ENCODE data around the gene SLC25A12. TPM values are rescaled to one million over a fixed set of nuclear protein-coding genes. Genes with fewer than 3 reads are reported as not detected.

SLC25A12 gene
- polyA plus RNA-seq, 1 of the 3 experiments (the other 2 are of a cell fraction), result 13.0 TPM

- Histone ChIP-seq H3K4me3 (ENCODE audit: low read depth in 2 of 2, low read length in 1 of 2) (no peak overlapping the region), H3K79me2 (ENCODE audit: insufficient read depth) (no peaks in the 10 kb centered on the region), H3K9ac (no peak overlapping the region), H3F3A (replicated peaks; ENCODE audit: insufficient read depth) (no peaks in the 10 kb centered on the region), H3K9me2 (no peaks in the 10 kb centered on the region), H4K20me1 (ENCODE audit: insufficient read depth) (no peaks in the 10 kb centered on the region), H3K4me1 (ENCODE audit: control insufficient read depth in 1 of 2, insufficient read depth in 2 of 2, low read depth in 1 of 2, low read length in 1 of 2) (no peaks in the 10 kb centered on the region), H3K36me3 (replicated peaks in 1 of 2; ENCODE audit: control insufficient read depth in 1 of 2, insufficient read depth in 2 of 2, low read length in 1 of 2) (peaks cover 34 to 37% of the 10 kb centered on the region in 2 experiments), H3K27me3 (ENCODE audit: insufficient read depth) (no peaks in the 10 kb centered on the region), H3K4me2 (no peak overlapping the region), H2AFZ (ENCODE audit: low read depth) (no peak overlapping the region), H3K27ac (ENCODE audit: low read depth in 2 of 2, low read length in 1 of 2) (no peak overlapping the region), H3K9me3 (no peaks in the 10 kb centered on the region)
- ChIA-PET CTCF (interaction anchor here (1.1 to 1.2 kb wide), 2 partner anchors 8 to 318 kb away, joined by 3 read pairs; no protein-coding TSS in a partner anchor), POLR2A (no interaction called here)
- DNase-seq, result no peak
- TF ChIP-seq NFIC (IDR thresholded peaks at IDR 0.05; ENCODE audit: borderline replicate concordance) (no peak), GATA2 (CRISPR knock-in tag; IDR thresholded peaks at IDR 0.05) (no peak), MXI1 (IDR thresholded peaks at IDR 0.05; ENCODE audit: low read depth, low read length) (no peak), TAF1 (IDR thresholded peaks at IDR 0.05; ENCODE audit: borderline replicate concordance, low read depth, low read length) (no peak), MEF2A (IDR thresholded peaks at IDR 0.05; ENCODE audit: borderline replicate concordance, low read depth) (no peak), EZH2phosphoT487 (IDR thresholded peaks at IDR 0.05; ENCODE audit: borderline replicate concordance, low read depth) (no peak), FOXM1 (IDR thresholded peaks at IDR 0.05; ENCODE audit: low read depth) (no peak), PBX3 (IDR thresholded peaks at IDR 0.05) (no peak), YY1 (IDR thresholded peaks at IDR 0.05; ENCODE audit: low read depth) (no peak), CTCF (IDR thresholded peaks at IDR 0.05) (no peak), GABPA (IDR thresholded peaks at IDR 0.05; ENCODE audit: low read depth) (no peak), USF2 (IDR thresholded peaks at IDR 0.05; ENCODE audit: borderline replicate concordance, low read depth, low read length) (no peak), EP300 (IDR thresholded peaks at IDR 0.05; ENCODE audit: borderline replicate concordance in 1 of 2, low read depth in 1 of 2, low read length in 1 of 2) (no peak), FOXJ3 (CRISPR knock-in tag; IDR thresholded peaks at IDR 0.05) (no peak), POLR2AphosphoS5 (IDR thresholded peaks at IDR 0.05; ENCODE audit: low read depth, low read length) (no peak)
- WGBS (ENCODE audit: low lambda C conversion rate), result 96% methylated on average over 7 of the region's 7 CpGs
Measured at GRCh38 chr2:171788316-171788993, 105.6 kb downstream of the SLC25A12 start.
